GM12878 (cell line): ENCODE measurements around the gene MITF. TPM values are rescaled to one million over a fixed set of nuclear protein-coding genes. Genes with fewer than 3 reads are reported as not detected.

Experiments used
- ATAC-seq: fragments of 200-7000 bp; cut with Tn5 transposase; 3 replicates; pipeline ENCODE4 v1.9.1; 2020; ENCODE audit warnings: mild to moderate bottlenecking, moderate library complexity
- BruUV-seq: library from RNA; stranded (reverse); fragments of 400-500 nt; replicated peaks from 2 replicates; lab custom pipeline; 2021; lab: Mats Ljungman, UMichigan
- CTCF ChIA-PET: fragments of 300-600 bp; sonication (Branson Sonifier 250); formaldehyde crosslinking; extraction: SDS; loops from one replicate; lab custom pipeline; 2021; ENCODE audit warnings: inconsistent platforms; lab: Yijun Ruan, JAX
- POLR2A ChIA-PET: fragments of 350-600 bp; formaldehyde crosslinking; extraction: SDS; loops from one replicate; lab custom pipeline; 2021; ENCODE audit warnings: inconsistent platforms; lab: Charles Lee
- RAD21 ChIA-PET: fragments of 300-600 bp; sonication (Branson Sonifier 250); formaldehyde crosslinking; loops from one replicate; lab custom pipeline; 2023; ENCODE audit warnings: antibody characterized with exemption; ENCODE audit not compliant: unreplicated experiment; lab: Charles Lee
- SMC1A ChIA-PET: fragments of 300-600 bp; sonication (Branson Sonifier 250); formaldehyde crosslinking; loops from one replicate; lab custom pipeline; 2023; ENCODE audit not compliant: unreplicated experiment, uncharacterized antibody; lab: Charles Lee
- DNase-seq: peaks from one replicate; pipeline ENCODE4 v3.0.0-alpha.2; 2011; ENCODE audit warnings: low read depth, low spot score
- FAIRE-seq: peaks from 3 replicates; lab custom pipeline; 2011; peaks lifted over from hg19 to GRCh38; lab: Jason Lieb, UNC
- H2AFZ ChIP-seq: 2 replicates; pipeline ENCODE4 v1.6.0; 2011; ENCODE audit warnings: low read depth, low read length, control low read depth; ENCODE audit not compliant: control insufficient read depth
- H3K27ac ChIP-seq: 2 replicates; pipeline ENCODE4 v1.5.1; 2011; ENCODE audit warnings: control low read depth; ENCODE audit not compliant: control insufficient read depth, insufficient read depth
- H3K27me3 ChIP-seq, 2 experiments: replicated peaks in 1 of 2; 2 replicates each; pipeline versions ENCODE4 v1.6.0 to v1.6.1; 2011; ENCODE audit warnings: low read length in 1 of 2; ENCODE audit not compliant: control insufficient read depth in 2 of 2, insufficient read depth in 2 of 2
- H3K36me3 ChIP-seq, 2 experiments: 2 replicates each; pipeline ENCODE4 v1.5.1; 2011; ENCODE audit warnings: low read length in 1 of 2; ENCODE audit not compliant: control insufficient read depth in 2 of 2, insufficient read depth in 2 of 2
- H3K4me1 ChIP-seq: 2 replicates; pipeline ENCODE4 v1.6.1; 2011; ENCODE audit warnings: mild to moderate bottlenecking, low read length, moderate library complexity, mixed read lengths; ENCODE audit not compliant: control insufficient read depth, insufficient read depth
- H3K4me2 ChIP-seq: 2 replicates; pipeline ENCODE4 v1.6.0; 2011; ENCODE audit warnings: control low read depth; ENCODE audit not compliant: control insufficient read depth, insufficient read depth
- H3K4me3 ChIP-seq: fragments of 200-600 bp; sonication (generic); 2 replicates; pipeline ENCODE4 v1.5.1; 2016
- H3K79me2 ChIP-seq: 2 replicates; pipeline ENCODE4 v1.6.0; 2011; ENCODE audit warnings: low read length; ENCODE audit not compliant: control insufficient read depth, insufficient read depth
- H3K9ac ChIP-seq: 2 replicates; pipeline ENCODE4 v1.8.0; 2011; ENCODE audit warnings: low read length, control low read depth, mixed read lengths; ENCODE audit not compliant: control insufficient read depth, insufficient read depth
- H3K9me3 ChIP-seq: replicated peaks from 3 replicates; pipeline ENCODE4 v1.5.1; 2011; ENCODE audit warnings: mild to moderate bottlenecking, low read length; ENCODE audit not compliant: control insufficient read depth, insufficient read depth
- H4K20me1 ChIP-seq: 2 replicates; pipeline ENCODE4 v1.6.0; 2011; ENCODE audit not compliant: control insufficient read depth, insufficient read depth
- BCL11A ChIP-seq: IDR thresholded peaks from 2 replicates; pipeline ENCODE4 v1.6.1; 2011; ENCODE audit warnings: low read depth, low read length
- CBFB ChIP-seq: IDR thresholded peaks from 2 replicates; pipeline ENCODE4 v1.6.1; 2016; ENCODE audit warnings: antibody characterized with exemption, low read depth
- KAT2A ChIP-seq: conservative IDR thresholded peaks from 2 replicates; pipeline ENCODE4 v1.6.1; 2011; ENCODE audit warnings: low read depth, low read length; ENCODE audit not compliant: control insufficient read depth
- KDM1A ChIP-seq: fragments of 200-600 bp; sonication (generic); IDR thresholded peaks from 2 replicates; pipeline ENCODE4 v1.6.1; 2016; ENCODE audit warnings: borderline replicate concordance
- MTA2 ChIP-seq: fragments of 450-650 bp; IDR thresholded peaks from 2 replicates; pipeline ENCODE4 v1.6.1; 2016; ENCODE audit warnings: low read depth, mild to moderate bottlenecking, moderate library complexity
- NR2F1 ChIP-seq: fragments of 450-650 bp; conservative IDR thresholded peaks from 2 replicates; pipeline ENCODE4 v1.6.1; 2017; ENCODE audit warnings: mild to moderate bottlenecking
- NRF1 ChIP-seq: conservative IDR thresholded peaks from 2 replicates; pipeline ENCODE4 v1.6.1; 2011; ENCODE audit warnings: mild to moderate bottlenecking, low read depth, low read length, improper control_type of control experiment
- SPI1 ChIP-seq: IDR thresholded peaks from 2 replicates; pipeline ENCODE4 v1.6.1; 2011; ENCODE audit warnings: low read depth, mild to moderate bottlenecking, low read length, moderate library complexity, borderline replicate concordance; ENCODE audit not compliant: insufficient read depth
- YY1 ChIP-seq: IDR thresholded peaks from 2 replicates; pipeline ENCODE4 v1.6.1; 2011; ENCODE audit warnings: low read depth, mild to moderate bottlenecking, low read length
- ZBED1 ChIP-seq: IDR thresholded peaks from 2 replicates; pipeline ENCODE4 v1.6.1; 2016; ENCODE audit warnings: borderline replicate concordance
- WGBS: methylation state at CpG from one replicate; pipeline ENCODE4 v1.1.6; 2016; ENCODE audit warnings: low lambda C conversion rate; ENCODE audit not compliant: insufficient replicate concordance, insufficient coverage; ENCODE audit errors: missing lambda C conversion rate; 5-methylcytosine and 5-hydroxymethylcytosine counted together
- in situ Hi-C: fragments of 300-500 bp; cut with MboI; formaldehyde crosslinking; loops from 9 replicates; pipeline ENCODE4 v1.14.3; 2018; ENCODE audit warnings: mixed read lengths
- intact Hi-C: fragments of 100-400 bp; cut with micrococcal nuclease; formaldehyde crosslinking; loops from one replicate; pipeline ENCODE4 v1.14.2; 2022; ENCODE audit not compliant: unreplicated experiment
- polyA plus RNA-seq, 11 experiments: library from polyadenylated mRNA; depleted of rRNA in 4 of 11; unstranded in 6 of 11; stranded (reverse) in 5 of 11; fragments of >200 nt; fragmentation: Nextera tagmentation in 4 of 11; fragmentation: Illumina TruSeq in 1 of 11; extraction: Ambion mirVana in 4 of 11; extraction: Trizol in 1 of 11; gene quantifications; 1 replicate in 1 of 11; 2 replicates in 10 of 11; pipeline versions ENCODE4 v1.2.1 to v1.2.3, GENCODE V29; 2011 to 2016; ENCODE audit warnings: inconsistent platforms in 2 of 11, missing spikeins in 2 of 11, low read depth in 1 of 11
- total RNA-seq, 4 experiments: library from RNA; depleted of rRNA in 3 of 4; stranded (reverse); fragments of >200 nt in 3 of 4; fragmentation: Illumina TruSeq in 1 of 4; extraction: Trizol in 1 of 4; gene quantifications; 2 replicates each; pipeline versions ENCODE4 v1.2.1 to v1.2.3, GENCODE V29; 2013 to 2021
- TF ChIP-seq, protein P1 (sequence below): fragments of 450-650 bp; IDR thresholded peaks from 2 replicates; pipeline ENCODE4 v1.6.1; 2017; ENCODE audit warnings: borderline replicate concordance
- TF ChIP-seq, protein P2 (sequence below): fragments of 450-650 bp; IDR thresholded peaks from 2 replicates; pipeline ENCODE4 v1.6.1; 2017; ENCODE audit warnings: mild to moderate bottlenecking, moderate library complexity

MITF gene
- total and polyA plus RNA-seq, 10 of the 15 experiments (the other 5 are each of a cell fraction or from before 2014, with no cell fraction given): under 0.01 to 0.90 (median 0.06) TPM; not detected in 3

- Histone ChIP-seq H2AFZ (no peak overlapping the region), H3K27me3 (no peaks in the 10 kb centered on the region), H3K4me2 (no peak overlapping the region), H3K9ac (no peak overlapping the region), H3K9me3 (no peaks in the 10 kb centered on the region), H3K4me3 (no peak overlapping the region), H4K20me1 (no peaks in the 10 kb centered on the region), H3K79me2 (no peaks in the 10 kb centered on the region), H3K4me1 (no peaks in the 10 kb centered on the region), H3K27ac (no peak overlapping the region), H3K36me3 (no peaks in the 10 kb centered on the region)
- intact Hi-C loops (no loop called here), in situ Hi-C loops (no loop called here)
- SMC1A ChIA-PET: no interaction called here
- no TSS peak for BruUV-seq
- TF ChIP-seq MTA2: no peak
- no peak for TF ChIP-seq CBFB
- TF ChIP-seq, protein P1, sequence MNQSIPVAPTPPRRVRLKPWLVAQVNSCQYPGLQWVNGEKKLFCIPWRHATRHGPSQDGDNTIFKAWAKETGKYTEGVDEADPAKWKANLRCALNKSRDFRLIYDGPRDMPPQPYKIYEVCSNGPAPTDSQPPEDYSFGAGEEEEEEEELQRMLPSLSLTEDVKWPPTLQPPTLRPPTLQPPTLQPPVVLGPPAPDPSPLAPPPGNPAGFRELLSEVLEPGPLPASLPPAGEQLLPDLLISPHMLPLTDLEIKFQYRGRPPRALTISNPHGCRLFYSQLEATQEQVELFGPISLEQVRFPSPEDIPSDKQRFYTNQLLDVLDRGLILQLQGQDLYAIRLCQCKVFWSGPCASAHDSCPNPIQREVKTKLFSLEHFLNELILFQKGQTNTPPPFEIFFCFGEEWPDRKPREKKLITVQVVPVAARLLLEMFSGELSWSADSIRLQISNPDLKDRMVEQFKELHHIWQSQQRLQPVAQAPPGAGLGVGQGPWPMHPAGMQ: no peak
- TF ChIP-seq ZBED1: no peak
- no peak for TF ChIP-seq KDM1A
- no peak for TF ChIP-seq YY1
- no peak for TF ChIP-seq BCL11A
- TF ChIP-seq, protein P2, sequence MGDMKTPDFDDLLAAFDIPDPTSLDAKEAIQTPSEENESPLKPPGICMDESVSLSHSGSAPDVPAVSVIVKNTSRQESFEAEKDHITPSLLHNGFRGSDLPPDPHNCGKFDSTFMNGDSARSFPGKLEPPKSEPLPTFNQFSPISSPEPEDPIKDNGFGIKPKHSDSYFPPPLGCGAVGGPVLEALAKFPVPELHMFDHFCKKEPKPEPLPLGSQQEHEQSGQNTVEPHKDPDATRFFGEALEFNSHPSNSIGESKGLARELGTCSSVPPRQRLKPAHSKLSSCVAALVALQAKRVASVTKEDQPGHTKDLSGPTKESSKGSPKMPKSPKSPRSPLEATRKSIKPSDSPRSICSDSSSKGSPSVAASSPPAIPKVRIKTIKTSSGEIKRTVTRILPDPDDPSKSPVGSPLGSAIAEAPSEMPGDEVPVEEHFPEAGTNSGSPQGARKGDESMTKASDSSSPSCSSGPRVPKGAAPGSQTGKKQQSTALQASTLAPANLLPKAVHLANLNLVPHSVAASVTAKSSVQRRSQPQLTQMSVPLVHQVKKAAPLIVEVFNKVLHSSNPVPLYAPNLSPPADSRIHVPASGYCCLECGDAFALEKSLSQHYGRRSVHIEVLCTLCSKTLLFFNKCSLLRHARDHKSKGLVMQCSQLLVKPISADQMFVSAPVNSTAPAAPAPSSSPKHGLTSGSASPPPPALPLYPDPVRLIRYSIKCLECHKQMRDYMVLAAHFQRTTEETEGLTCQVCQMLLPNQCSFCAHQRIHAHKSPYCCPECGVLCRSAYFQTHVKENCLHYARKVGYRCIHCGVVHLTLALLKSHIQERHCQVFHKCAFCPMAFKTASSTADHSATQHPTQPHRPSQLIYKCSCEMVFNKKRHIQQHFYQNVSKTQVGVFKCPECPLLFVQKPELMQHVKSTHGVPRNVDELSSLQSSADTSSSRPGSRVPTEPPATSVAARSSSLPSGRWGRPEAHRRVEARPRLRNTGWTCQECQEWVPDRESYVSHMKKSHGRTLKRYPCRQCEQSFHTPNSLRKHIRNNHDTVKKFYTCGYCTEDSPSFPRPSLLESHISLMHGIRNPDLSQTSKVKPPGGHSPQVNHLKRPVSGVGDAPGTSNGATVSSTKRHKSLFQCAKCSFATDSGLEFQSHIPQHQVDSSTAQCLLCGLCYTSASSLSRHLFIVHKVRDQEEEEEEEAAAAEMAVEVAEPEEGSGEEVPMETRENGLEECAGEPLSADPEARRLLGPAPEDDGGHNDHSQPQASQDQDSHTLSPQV: no peak
- TF ChIP-seq NRF1: no peak
- TF ChIP-seq NR2F1: no peak
- no peak for TF ChIP-seq SPI1
- TF ChIP-seq KAT2A: no peak
- POLR2A ChIA-PET: no interaction called here
- FAIRE-seq (no peak), DNase-seq (no peak), ATAC-seq (no peak)
- RAD21 ChIA-PET: no interaction called here
- 0% methylated on average over 1 of the region's 1 CpG for WGBS
- CTCF ChIA-PET: interaction anchor here (1.0 kb wide), 1 partner anchor 136 kb away, joined by 3 read pairs; no protein-coding TSS in a partner anchor
Measured at GRCh38 chr3:69827127-69827526, 87.9 kb downstream of the MITF start.
